NCI-H128 (cell line): Measurements from ENCODE around the gene SPRN.
"Not testable (repeated sequence)": the region's sequence is repeated elsewhere in the genome, so short reads cannot be mapped to it uniquely, and the experiment has no call there.

ENCODE experiments used
- DNase-seq: peaks from one replicate; lab custom pipeline; 2025; ENCODE audit not compliant: unreplicated experiment; lab: John Stamatoyannopoulos, UW

The SPRN gene

GRCh38 chr10:133440633-133441285, 16.3 kb upstream of the SPRN start:
- DNase-seq, result no peak

- DNase-seq, result no peak
Observed at GRCh38 chr10:133439517-133440461, 15.4 kb upstream of the SPRN start.

- DNase-seq, result no peak
Observed at GRCh38 chr10:133438711-133439273, 14.4 kb upstream of the SPRN start.

- DNase-seq, result not testable (repeated sequence)
Observed at GRCh38 chr10:133432789-133433188, 8.4 kb upstream of the SPRN start.

- not testable (repeated sequence) for DNase-seq
Observed at GRCh38 chr10:133431888-133432613, 7.6 kb upstream of the SPRN start.

- DNase-seq, result not testable (repeated sequence)
Observed at GRCh38 chr10:133429571-133429970, 5.1 kb upstream of the SPRN start.

GRCh38 chr10:133424102-133424501, 323 bp downstream of the SPRN start:
- DNase-seq, result not testable (repeated sequence)

- no peak for DNase-seq
Observed at GRCh38 chr10:133422807-133423771, 1.3 kb downstream of the SPRN start.

GRCh38 chr10:133422223-133422806, 2.1 kb downstream of the SPRN start:
- DNase-seq, result no peak

GRCh38 chr10:133421336-133422222, 2.8 kb downstream of the SPRN start:
- DNase-seq, result no peak

GRCh38 chr10:133420579-133420978, 3.8 kb downstream of the SPRN start:
- no peak for DNase-seq

GRCh38 chr10:133420028-133420427, 4.4 kb downstream of the SPRN start:
- no peak for DNase-seq

- DNase-seq, result no peak
Observed at GRCh38 chr10:133419211-133419950, 5.0 kb downstream of the SPRN start.

- no peak for DNase-seq
Observed at GRCh38 chr10:133418289-133418993, 6.0 kb downstream of the SPRN start.

- no peak for DNase-seq
Observed at GRCh38 chr10:133415752-133416151, 8.7 kb downstream of the SPRN start.

- not testable (repeated sequence) for DNase-seq
Observed at GRCh38 chr10:133414401-133414800, 10.0 kb downstream of the SPRN start.

GRCh38 chr10:133412381-133412711, 12.1 kb downstream of the SPRN start:
- DNase-seq, result no peak
